Jurkat, Clone E6-1 (cell line): Measurements from ENCODE around the gene TMEM163.
A peak's percentile ranks its signal among the peaks of the same experiment; 100 is the strongest.

Source experiments
- DNase-seq: peaks from one replicate; pipeline ENCODE4 v3.0.0-alpha.2; 2011; ENCODE audit warnings: low read depth, low spot score
- H3K4me3 ChIP-seq: 2 replicates; pipeline ENCODE4 v1.5.1; 2011; ENCODE audit warnings: mild to moderate bottlenecking, low read length, control low read depth, moderate library complexity

The TMEM163 gene

GRCh38 chr2:134410006-134410405 is 308.8 kb downstream of the TMEM163 start:
- peak; percentile 80 for DNase-seq
- H3K4me3 ChIP-seq = no peak overlapping the region

GRCh38 chr2:134408791-134409190 is 310.0 kb downstream of the TMEM163 start:
- H3K4me3 ChIP-seq = no peak overlapping the region
- peak; percentile 72 for DNase-seq

- peak; percentile 18 for DNase-seq
Observed at GRCh38 chr2:134408386-134408785, 310.4 kb downstream of the TMEM163 start.

GRCh38 chr2:134407154-134407890 is 311.5 kb downstream of the TMEM163 start:
- H3K4me3 ChIP-seq = no peak overlapping the region
- DNase-seq = no peak

More at GRCh38 chr2:134408386-134408785, 310.4 kb downstream of the TMEM163 start:
- H3K4me3 ChIP-seq = no peak overlapping the region

GRCh38 chr2:134406736-134407135 is 312.1 kb downstream of the TMEM163 start:
- no peak overlapping the region for H3K4me3 ChIP-seq
- peak; percentile 25 for DNase-seq

GRCh38 chr2:134406311-134406710 is 312.5 kb downstream of the TMEM163 start:
- DNase-seq = no peak
- no peak overlapping the region for H3K4me3 ChIP-seq
